Erythroblast (primary cell): Measurements from ENCODE around the gene SPDYA.

ENCODE experiments used
- DNase-seq, 2 experiments: peaks; one replicate each; lab custom pipeline; 2025; lab: John Stamatoyannopoulos, UW
- GATA1 ChIP-seq: IDR thresholded peaks from 2 replicates; pipeline ENCODE4 v1.6.1; 2011; ENCODE audit warnings: low read depth, mild to moderate bottlenecking, control low read depth, low read length, moderate library complexity
- POLR2A ChIP-seq: IDR thresholded peaks from 2 replicates; pipeline ENCODE4 v1.6.1; 2011; ENCODE audit warnings: mild to moderate bottlenecking, low read length

The SPDYA gene

GRCh38 chr2:28802975-28803429 lies 7.6 kb upstream of the SPDYA start:
- peak; percentile 23 to 56 for DNase-seq
- TF ChIP-seq POLR2A (no peak), GATA1 (no peak)

GRCh38 chr2:28809927-28810326 lies 707 bp upstream of the SPDYA start:
- TF ChIP-seq POLR2A, result no peak
- TF ChIP-seq GATA1, result no peak
- DNase-seq, result no peak

- TF ChIP-seq GATA1, result no peak
- no peak for TF ChIP-seq POLR2A
- no peak for DNase-seq
These were observed 7.4 kb downstream of the SPDYA start for GRCh38 chr2:28818053-28818452.

GRCh38 chr2:28821295-28821958 lies 10.8 kb downstream of the SPDYA start:
- TF ChIP-seq GATA1, result no peak
- TF ChIP-seq POLR2A, result no peak
- peak; percentile 61 to 81 for DNase-seq

GRCh38 chr2:28822036-28822435 lies 11.4 kb downstream of the SPDYA start:
- TF ChIP-seq POLR2A, result no peak
- TF ChIP-seq GATA1, result no peak
- no peak for DNase-seq

- TF ChIP-seq GATA1, result no peak
- TF ChIP-seq POLR2A, result no peak
- DNase-seq, result no peak
These were observed 13.6 kb downstream of the SPDYA start for GRCh38 chr2:28824207-28824606.

- no peak for DNase-seq
- TF ChIP-seq POLR2A (no peak), GATA1 (no peak)
These were observed 14.2 kb downstream of the SPDYA start for GRCh38 chr2:28824870-28825269.

- TF ChIP-seq POLR2A, result no peak
These were observed 17.7 kb downstream of the SPDYA start for GRCh38 chr2:28828382-28828781.

GRCh38 chr2:28833740-28834470 lies 23.3 kb downstream of the SPDYA start:
- DNase-seq, result no peak

More at GRCh38 chr2:28828382-28828781, 17.7 kb downstream of the SPDYA start:
- peak; percentile 17 to 32 for DNase-seq

GRCh38 chr2:28835781-28836180 lies 25.1 kb downstream of the SPDYA start:
- TF ChIP-seq POLR2A (no peak), GATA1 (no peak)
- DNase-seq, result no peak

More at GRCh38 chr2:28833740-28834470, 23.3 kb downstream of the SPDYA start:
- TF ChIP-seq GATA1, result no peak
- TF ChIP-seq POLR2A, result no peak

- DNase-seq, result no peak
- TF ChIP-seq POLR2A (no peak), GATA1 (no peak)
These were observed 28.3 kb downstream of the SPDYA start for GRCh38 chr2:28838971-28839370.

- DNase-seq, result no peak
- TF ChIP-seq GATA1, result no peak
- no peak for TF ChIP-seq POLR2A
These were observed 31.4 kb downstream of the SPDYA start for GRCh38 chr2:28842042-28842441.

- no peak for TF ChIP-seq POLR2A
- DNase-seq, result no peak
These were observed 44.6 kb downstream of the SPDYA start for GRCh38 chr2:28855193-28855592.

- no peak for DNase-seq
- TF ChIP-seq GATA1 (no peak), POLR2A (no peak)
These were observed 45.3 kb downstream of the SPDYA start for GRCh38 chr2:28855977-28856376.

- no peak for TF ChIP-seq POLR2A
- no peak for TF ChIP-seq GATA1
- peak; percentile 24 to 38 for DNase-seq
These were observed 58.0 kb downstream of the SPDYA start for GRCh38 chr2:28868611-28869010.
